DMS114 treated with DMSO at 0.1 percent for 48 hours (cell line): ENCODE measurements around the gene OSBPL1A.

Experiments used
- DNase-seq: peaks from one replicate; lab custom pipeline; 2025; ENCODE audit not compliant: unreplicated experiment; lab: John Stamatoyannopoulos, UW

The OSBPL1A gene

DNA sequence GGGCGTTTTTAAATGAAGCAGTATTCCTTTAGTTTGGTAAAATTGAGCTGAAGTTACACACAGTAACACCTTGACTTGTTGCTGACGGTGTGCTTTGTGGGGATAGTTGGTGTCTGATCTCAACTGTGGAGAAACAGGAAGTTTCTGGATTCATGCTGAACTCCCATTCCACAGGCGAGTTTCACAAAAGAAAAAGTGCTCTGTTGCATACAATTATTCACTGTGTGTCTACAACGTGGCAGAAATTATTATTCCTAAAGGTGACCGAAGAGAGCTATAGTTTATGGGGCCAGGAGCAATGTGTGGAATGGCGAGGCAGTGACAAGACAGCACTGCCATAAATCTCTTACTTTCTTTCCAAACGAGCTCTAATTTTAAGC lies 259.2 kb downstream of the OSBPL1A start:
- DNase-seq: no peak

- no peak for DNase-seq
These were observed 260.7 kb downstream of the OSBPL1A start for GRCh38 chr18:24136967-24137373.

GRCh38 chr18:24130494-24130893 lies 267.1 kb downstream of the OSBPL1A start:
- DNase-seq: no peak

- DNase-seq: no peak
These were observed 268.9 kb downstream of the OSBPL1A start for GRCh38 chr18:24128700-24129099.

DNA sequence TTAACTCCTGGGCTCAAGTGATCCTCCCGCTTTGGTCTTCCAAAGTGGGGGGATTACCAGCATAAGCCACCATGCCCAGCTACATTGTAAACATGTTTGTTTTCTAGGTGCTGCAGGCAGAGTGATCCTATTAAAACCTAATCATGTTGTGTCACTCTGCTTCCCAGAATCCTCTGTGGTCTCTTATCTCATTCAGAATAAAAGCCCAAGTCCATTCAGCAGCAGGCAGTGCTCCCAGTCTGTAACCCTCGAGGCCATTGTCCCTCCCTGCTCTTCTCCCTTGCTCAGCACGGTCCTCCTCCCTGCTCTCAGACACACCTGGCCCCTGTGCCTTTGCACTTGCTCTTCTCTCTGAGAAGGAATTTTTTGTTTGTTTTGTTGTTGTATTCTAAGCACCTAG lies 269.9 kb downstream of the OSBPL1A start:
- no peak for DNase-seq

- DNase-seq: no peak
These were observed 271.3 kb downstream of the OSBPL1A start for GRCh38 chr18:24126155-24126961.

DNA sequence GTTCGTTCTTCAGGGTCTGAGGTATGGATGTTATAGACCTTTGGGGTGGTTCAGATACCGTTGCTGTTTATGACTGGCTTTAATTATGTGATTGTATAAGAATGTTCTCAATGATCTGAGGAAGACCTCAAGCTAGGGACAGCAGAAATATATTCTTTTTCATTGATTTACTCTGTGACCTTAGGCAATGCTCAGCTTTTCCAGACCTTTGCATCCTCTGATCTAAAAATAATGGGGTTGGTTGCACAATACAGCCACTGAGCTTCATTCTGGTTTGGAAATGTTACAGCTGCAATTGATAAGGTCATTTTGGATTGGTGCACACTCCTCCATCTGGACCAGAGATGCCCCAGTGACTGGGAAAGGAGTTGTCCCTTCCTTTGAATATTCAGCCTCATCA lies 276.0 kb downstream of the OSBPL1A start:
- no peak for DNase-seq

DNA sequence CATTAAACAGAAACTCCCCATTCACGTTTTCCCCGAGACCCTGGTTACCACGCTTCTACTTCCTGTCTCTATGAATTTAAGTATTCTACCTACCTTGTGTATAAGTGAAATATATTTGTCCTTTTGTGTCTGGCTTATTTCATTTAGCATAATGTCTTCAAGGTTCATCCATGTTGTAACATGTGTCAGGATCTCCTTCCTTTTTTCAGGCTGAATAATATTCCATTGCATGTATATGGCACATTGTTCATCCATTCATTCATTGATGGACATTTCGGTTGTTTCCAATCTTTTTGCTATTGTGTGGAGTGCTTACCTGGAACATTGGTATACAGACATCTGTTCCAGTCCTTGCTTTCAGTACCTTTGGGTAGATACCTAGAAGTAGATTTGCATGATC lies 276.9 kb downstream of the OSBPL1A start:
- DNase-seq: no peak

GRCh38 chr18:24118750-24119577 lies 278.7 kb downstream of the OSBPL1A start:
- DNase-seq: peak; percentile 53

DNA sequence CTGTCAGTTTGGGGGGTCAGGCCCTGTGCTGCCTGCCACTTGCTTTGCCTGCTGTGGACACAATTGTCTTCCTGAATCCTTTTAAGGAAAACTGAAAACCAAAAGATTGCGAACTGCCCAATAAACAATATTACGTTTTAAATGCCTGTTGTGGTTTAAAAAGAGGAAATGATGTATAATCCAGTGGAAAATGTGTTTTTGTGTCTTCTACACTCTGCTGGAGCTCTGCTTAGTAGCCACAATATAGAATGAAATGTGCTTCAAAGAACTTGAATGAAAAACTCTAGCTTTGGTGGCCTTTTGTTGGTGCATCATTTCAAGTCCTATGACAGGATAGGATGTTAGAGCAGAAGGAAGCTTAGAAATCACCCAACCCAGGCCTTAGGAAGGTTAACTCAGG lies 282.0 kb downstream of the OSBPL1A start:
- no peak for DNase-seq

GRCh38 chr18:24114924-24115549 lies 282.6 kb downstream of the OSBPL1A start:
- DNase-seq: no peak

DNA sequence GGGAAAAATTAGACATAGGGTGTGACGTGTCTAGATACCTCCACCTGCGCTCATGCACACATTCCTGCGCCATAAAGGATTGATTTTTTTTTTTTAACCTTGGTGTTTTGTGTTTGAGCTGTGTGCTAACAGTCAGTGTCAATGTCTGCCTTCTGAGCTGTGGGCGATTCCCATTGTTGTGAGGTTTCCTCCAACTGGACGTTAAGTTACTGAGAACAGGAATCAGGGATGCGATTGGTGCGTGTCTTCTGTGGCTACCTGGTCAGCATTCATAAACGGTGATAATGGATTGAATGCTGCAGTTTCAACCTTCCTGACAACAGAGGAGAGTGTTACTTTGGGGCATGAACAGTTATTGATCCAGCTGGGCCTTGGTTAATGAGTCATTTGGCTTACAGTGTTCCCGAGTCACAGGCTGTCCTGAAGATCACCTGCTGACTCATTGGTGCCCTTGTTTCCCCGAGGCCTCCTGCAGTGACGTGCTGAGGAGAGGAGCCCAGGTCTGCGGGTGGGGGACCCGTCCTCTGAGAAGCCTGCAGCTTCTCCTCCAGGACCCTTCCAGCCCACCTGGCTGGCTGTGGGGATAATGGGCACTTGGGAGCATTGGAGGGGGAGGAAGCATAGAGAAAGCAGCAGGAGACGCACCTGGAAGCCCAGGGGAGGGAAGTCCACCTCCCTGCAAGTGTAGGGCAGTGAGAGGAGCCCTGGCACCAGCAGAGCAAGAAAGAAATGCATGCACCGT lies 284.6 kb downstream of the OSBPL1A start:
- no peak for DNase-seq

DNA sequence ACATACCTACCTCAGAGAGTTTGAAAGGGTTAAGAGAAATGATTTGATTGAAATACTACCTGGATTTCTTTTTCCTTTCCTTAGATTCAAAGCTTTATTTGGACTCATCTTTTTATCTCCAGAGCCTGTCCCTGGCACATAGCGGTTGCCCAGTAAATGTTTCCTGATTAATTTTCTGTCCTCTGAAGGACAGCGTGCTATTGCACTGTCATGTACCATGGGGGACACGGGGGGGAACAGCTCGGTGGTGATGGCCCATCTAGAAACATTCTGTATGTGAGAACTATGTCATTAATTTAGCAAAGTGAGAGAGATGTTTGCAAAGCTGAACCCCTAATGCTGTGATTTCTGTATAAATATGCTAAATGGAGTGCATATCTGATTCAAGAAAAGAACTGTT lies 285.2 kb downstream of the OSBPL1A start:
- no peak for DNase-seq
